H1 (cell line): ENCODE results near the gene FMO4. TPM values are rescaled to one million over a fixed set of nuclear protein-coding genes. Genes with fewer than 3 reads are reported as not detected.

Source experiments
- CTCF ChIA-PET: fragments of 300-600 bp; sonication (Branson Sonifier 250); formaldehyde crosslinking; loops from one replicate; lab custom pipeline; 2021; ENCODE audit not compliant: partially characterized antibody; lab: Charles Lee
- POLR2A ChIA-PET: fragments of 300-600 bp; sonication (Branson Sonifier 250); formaldehyde crosslinking; loops from one replicate; lab custom pipeline; 2021; ENCODE audit warnings: inconsistent platforms; ENCODE audit not compliant: partially characterized antibody; lab: Charles Lee
- DNase-seq, 2 experiments: peaks; one replicate each; pipeline versions ENCODE4 v3.0.0 to v3.0.0-alpha.2; 2010 to 2022; ENCODE audit warnings: low spot score in 2 of 2, low read depth in 1 of 2, mixed read lengths in 1 of 2
- FAIRE-seq: peaks from 2 replicates; lab custom pipeline; 2011; peaks lifted over from hg19 to GRCh38; lab: Jason Lieb, UNC
- H2AFZ ChIP-seq: 2 replicates; pipeline ENCODE4 v1.8.1; 2012; ENCODE audit warnings: low read length, inconsistent platforms
- H2AK5ac ChIP-seq: 2 replicates; pipeline ENCODE4 v1.6.1; 2013; ENCODE audit warnings: low read depth, low read length
- H2BK120ac ChIP-seq: replicated peaks from 2 replicates; pipeline ENCODE3; 2013; ENCODE audit warnings: low read depth, low read length, inconsistent platforms
- H2BK12ac ChIP-seq: 2 replicates; pipeline ENCODE4 v1.6.1; 2013; ENCODE audit warnings: low read depth, low read length
- H2BK15ac ChIP-seq: 2 replicates; pipeline ENCODE4 v1.6.1; 2013; ENCODE audit warnings: low read length
- H2BK20ac ChIP-seq: 2 replicates; pipeline ENCODE4 v1.6.1; 2013; ENCODE audit warnings: low read length
- H2BK5ac ChIP-seq: 2 replicates; pipeline ENCODE4 v1.6.1; 2013; ENCODE audit warnings: low read depth, low read length
- H3K14ac ChIP-seq: 2 replicates; pipeline ENCODE4 v1.6.1; 2013; ENCODE audit warnings: inconsistent platforms; ENCODE audit not compliant: insufficient read length
- H3K18ac ChIP-seq: 2 replicates; pipeline ENCODE4 v1.6.1; 2013; ENCODE audit warnings: low read length; ENCODE audit errors: extremely low read depth
- H3K23ac ChIP-seq: 2 replicates; pipeline ENCODE4 v1.6.1; 2013; ENCODE audit warnings: inconsistent platforms; ENCODE audit not compliant: insufficient read length
- H3K23me2 ChIP-seq: 2 replicates; pipeline ENCODE4 v1.6.1; 2013; ENCODE audit warnings: low read depth, low read length
- H3K27ac ChIP-seq: 2 replicates; pipeline ENCODE4 v1.6.1; 2011; ENCODE audit warnings: low read depth, low read length, inconsistent platforms
- H3K27me3 ChIP-seq, 4 experiments: replicated peaks in 1 of 4; 1 replicate in 1 of 4; 2 replicates in 3 of 4; pipeline versions ENCODE4 v1.6.1 to v1.8.1; 2011 to 2013; ENCODE audit warnings: low read length in 3 of 4, mild to moderate bottlenecking in 3 of 4, inconsistent platforms in 2 of 4, mixed read lengths in 2 of 4, moderate library complexity in 1 of 4; ENCODE audit not compliant: control insufficient read depth in 3 of 4, insufficient read depth in 3 of 4; ENCODE audit errors: extremely low read depth in 1 of 4
- H3K36me3 ChIP-seq, 4 experiments: 2 replicates each; pipeline versions ENCODE4 v1.6.1 to v1.8.1; 2011 to 2013; ENCODE audit warnings: mild to moderate bottlenecking in 4 of 4, low read length in 3 of 4, moderate library complexity in 2 of 4, control low read depth in 1 of 4, inconsistent platforms in 1 of 4; ENCODE audit not compliant: insufficient read depth in 4 of 4, control insufficient read depth in 2 of 4
- H3K4ac ChIP-seq: replicated peaks from 2 replicates; pipeline ENCODE3; 2013; ENCODE audit warnings: low read length, low read depth, mixed read lengths, inconsistent platforms; ENCODE audit not compliant: insufficient read length
- H3K4me1 ChIP-seq, 4 experiments: replicated peaks in 1 of 4; 1 replicate in 1 of 4; 2 replicates in 3 of 4; pipeline versions ENCODE4 v1.6.1 to v1.8.1; 2011 to 2013; ENCODE audit warnings: low read length in 3 of 4, inconsistent platforms in 2 of 4, mixed read lengths in 1 of 4; ENCODE audit not compliant: insufficient read depth in 4 of 4, control insufficient read depth in 3 of 4
- H3K4me2 ChIP-seq, 2 experiments: 2 replicates each; pipeline versions ENCODE4 v1.6.1 to v1.8.1; 2011 to 2013; ENCODE audit warnings: low read depth in 2 of 2, low read length in 2 of 2, control low read depth in 1 of 2, inconsistent platforms in 1 of 2, mild to moderate bottlenecking in 1 of 2; ENCODE audit not compliant: insufficient read depth in 1 of 2
- H3K4me3 ChIP-seq, 4 experiments: fragments of 200-600, 300-600 bp in 1 of 4; sonication (generic), shearing (Covaris generic), sonication (Bioruptor Twin) in 1 of 4; 2 replicates each; pipeline versions ENCODE4 v1.5.1 to v1.8.1; 2011 to 2016; ENCODE audit warnings: low read length in 4 of 4, low read depth in 3 of 4, control low read depth in 2 of 4, inconsistent platforms in 2 of 4, mild to moderate bottlenecking in 2 of 4, mixed read lengths in 1 of 4, moderate library complexity in 1 of 4; ENCODE audit not compliant: insufficient read depth in 2 of 4; ENCODE audit errors: extremely low read depth in 1 of 4
- H3K56ac ChIP-seq: replicated peaks from 2 replicates; pipeline ENCODE3; 2013; ENCODE audit warnings: low read depth, mild to moderate bottlenecking, mixed read lengths, low read length, inconsistent platforms; ENCODE audit not compliant: insufficient read length
- H3K79me1 ChIP-seq: 2 replicates; pipeline ENCODE4 v1.6.1; 2013; ENCODE audit warnings: low read depth, low read length, control low read depth
- H3K79me2 ChIP-seq, 2 experiments: 2 replicates each; pipeline versions ENCODE4 v1.6.1 to v1.8.1; 2012 to 2013; ENCODE audit warnings: low read length in 2 of 2, mild to moderate bottlenecking in 2 of 2, inconsistent platforms in 1 of 2; ENCODE audit not compliant: insufficient read depth in 2 of 2, control insufficient read depth in 1 of 2
- H3K9ac ChIP-seq, 4 experiments: replicated peaks in 1 of 4; 1 replicate in 1 of 4; 2 replicates in 3 of 4; pipeline versions ENCODE4 v1.6.1 to v1.8.1; 2011 to 2013; ENCODE audit warnings: low read depth in 3 of 4, low read length in 3 of 4, control low read depth in 2 of 4, mild to moderate bottlenecking in 2 of 4, moderate library complexity in 2 of 4, inconsistent platforms in 1 of 4; ENCODE audit errors: extremely low read depth in 1 of 4
- H3K9me3 ChIP-seq, 2 experiments: 2 replicates each; pipeline versions ENCODE4 v1.6.1 to v1.8.1; 2012 to 2013; ENCODE audit warnings: mild to moderate bottlenecking in 2 of 2, moderate library complexity in 2 of 2, control low read depth in 1 of 2, inconsistent platforms in 1 of 2, low read depth in 1 of 2, low read length in 1 of 2, mixed read lengths in 1 of 2; ENCODE audit not compliant: insufficient read depth in 2 of 2
- H4K20me1 ChIP-seq, 2 experiments: replicated peaks in 1 of 2; 2 replicates each; pipeline versions ENCODE3 to v1.8.1; 2011 to 2013; ENCODE audit warnings: inconsistent platforms in 2 of 2, low read length in 2 of 2, mild to moderate bottlenecking in 1 of 2; ENCODE audit not compliant: insufficient read depth in 2 of 2, control insufficient read depth in 1 of 2
- H4K5ac ChIP-seq: 2 replicates; pipeline ENCODE4 v1.6.1; 2013; ENCODE audit warnings: low read length, low read depth, mixed read lengths, inconsistent platforms; ENCODE audit not compliant: insufficient read length
- H4K8ac ChIP-seq: 2 replicates; pipeline ENCODE4 v1.8.0; 2013; ENCODE audit warnings: mild to moderate bottlenecking, moderate library complexity, low read length, inconsistent platforms; ENCODE audit not compliant: insufficient read depth; ENCODE audit errors: extremely low read depth
- H4K91ac ChIP-seq: replicated peaks from 2 replicates; pipeline ENCODE3; 2013; ENCODE audit warnings: low read length, mixed read lengths, inconsistent platforms; ENCODE audit not compliant: insufficient read length
- ATF3 ChIP-seq: IDR thresholded peaks from 2 replicates; pipeline ENCODE4 v1.6.1; 2011; ENCODE audit warnings: low read depth, mild to moderate bottlenecking, low read length; ENCODE audit not compliant: insufficient read depth
- CEBPB ChIP-seq: IDR thresholded peaks from 2 replicates; pipeline ENCODE4 v1.6.1; 2012; ENCODE audit warnings: low read depth, low read length
- GABPA ChIP-seq: IDR thresholded peaks from 2 replicates; pipeline ENCODE4 v1.6.1; 2011; ENCODE audit warnings: mild to moderate bottlenecking, low read length, moderate library complexity, borderline replicate concordance; ENCODE audit not compliant: insufficient read depth
- KDM1A ChIP-seq: fragments of 200-600, 300-600 bp; sonication (generic); IDR thresholded peaks from 2 replicates; pipeline ENCODE4 v1.7.1; 2016; ENCODE audit warnings: mild to moderate bottlenecking, low read length, borderline replicate concordance
- KDM4A ChIP-seq: IDR thresholded peaks from one replicate; pipeline ENCODE4 v1.7.1; 2012; ENCODE audit warnings: low read depth, mild to moderate bottlenecking, moderate library complexity, low read length, inconsistent platforms; ENCODE audit not compliant: severe bottlenecking
- NRF1 ChIP-seq: IDR thresholded peaks from 2 replicates; pipeline ENCODE4 v1.6.1; 2011; ENCODE audit warnings: mild to moderate bottlenecking, low read depth, low read length, improper control_type of control experiment
- POU5F1 ChIP-seq: IDR thresholded peaks from 2 replicates; pipeline ENCODE4 v1.6.1; 2011; ENCODE audit warnings: low read depth, mild to moderate bottlenecking, low read length, moderate library complexity
- RAD21 ChIP-seq, 2 experiments: IDR thresholded peaks in 1 of 2; conservative IDR thresholded peaks in 1 of 2; 2 replicates each; pipeline ENCODE4 v1.6.1; 2011; ENCODE audit warnings: low read depth in 2 of 2, low read length in 2 of 2, improper control_type of control experiment in 1 of 2, inconsistent platforms in 1 of 2, mild to moderate bottlenecking in 1 of 2, moderate library complexity in 1 of 2
- SP4 ChIP-seq: IDR thresholded peaks from 2 replicates; pipeline ENCODE4 v1.6.1; 2012; ENCODE audit warnings: low read length, inconsistent platforms
- SUZ12 ChIP-seq: fragments of 200-600 bp; sonication (generic); IDR thresholded peaks from 2 replicates; pipeline ENCODE4 v1.6.1; 2012; ENCODE audit warnings: mild to moderate bottlenecking, inconsistent platforms, low read length, moderate library complexity, mixed read lengths
- TBP ChIP-seq: IDR thresholded peaks from 2 replicates; pipeline ENCODE4 v1.6.1; 2011; ENCODE audit warnings: low read depth, low read length, improper control_type of control experiment
- WGBS, 2 experiments: shearing (Covaris generic) in 1 of 2; methylation state at CpG; one replicate each; pipeline versions ENCODE4 v1.1.6 to v1.1.7; 2013 to 2015; ENCODE audit warnings: low lambda C conversion rate in 2 of 2, mixed read lengths in 2 of 2, inconsistent platforms in 1 of 2, low coverage in 1 of 2, missing lambda C conversion rate in 1 of 2; ENCODE audit not compliant: insufficient replicate concordance in 2 of 2, insufficient coverage in 1 of 2, insufficient read length in 1 of 2; ENCODE audit errors: extremely low coverage in 1 of 2, missing lambda C conversion rate in 1 of 2; 5-methylcytosine and 5-hydroxymethylcytosine counted together
- polyA plus RNA-seq, 7 experiments: library from polyadenylated mRNA; depleted of rRNA in 3 of 7; stranded (reverse) in 5 of 7; unstranded in 2 of 7; fragments of >200 nt in 5 of 7; fragments of 200-250 nt in 2 of 7; gene quantifications; 1 replicate in 5 of 7; 2 replicates in 1 of 7; 4 replicates in 1 of 7; pipeline versions ENCODE4 v1.2.1 to v1.2.3, GENCODE V29; 2011 to 2013; ENCODE audit warnings: missing spikeins in 2 of 7, mixed read lengths in 2 of 7
- total RNA-seq: library from RNA; stranded (reverse); fragmentation: NEBNext Ultra II Directional; extraction: Animal tissue kit (Norgen Biotek cat#: 25700); gene quantifications from 2 replicates; pipeline ENCODE4 v1.2.1, GENCODE V29; 2021
- TF ChIP-seq, protein P1 (sequence below): IDR thresholded peaks from 2 replicates; pipeline ENCODE4 v1.6.1; 2012; ENCODE audit warnings: low read length, inconsistent platforms

FMO4 gene
- total and polyA plus RNA-seq, 2 of the 8 experiments (the other 6 are each of a cell fraction or from before 2014, with no cell fraction given), result 1.5 to 2.3 TPM

DNA sequence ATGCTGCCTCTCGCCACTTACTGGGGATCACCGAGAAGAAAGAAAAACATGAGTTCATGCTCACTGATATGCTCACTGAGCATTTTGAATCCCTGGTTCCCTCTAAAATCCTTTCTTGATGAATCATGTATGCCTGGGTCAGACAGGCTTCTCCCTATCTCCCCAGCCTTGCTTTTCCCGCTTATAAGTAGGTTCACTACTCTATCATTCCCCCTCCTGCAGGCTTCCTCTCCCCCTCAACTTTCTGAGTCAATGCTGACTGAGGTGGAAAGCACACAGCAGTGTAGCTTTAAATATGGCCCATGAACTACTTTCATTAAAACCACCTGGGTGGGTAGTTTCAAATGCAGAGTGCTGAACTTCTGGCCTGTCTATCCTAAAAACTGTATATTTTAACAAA is 41.7 kb downstream of the FMO4 start:
- DNase-seq (no peak), FAIRE-seq (no peak)
- Histone ChIP-seq H3K4me3 (no peak overlapping the region), H3K23me2 (peaks cover 1% of the 10 kb centered on the region; the same call in 1 of the 2 replicates), H4K8ac (no peak overlapping the region), H3K4me1 (peaks cover 0 to 5% (median under 1%) of the 10 kb centered on the region in 4 experiments; a peak in 2 of 7 replicates), H4K20me1 (no peaks in the 10 kb centered on the region), H3K14ac (no peak overlapping the region), H4K91ac (no peak overlapping the region), H4K5ac (no peak overlapping the region), H3K9ac (no peak overlapping the region), H2BK20ac (no peak overlapping the region), H3K4me2 (no peak overlapping the region), H3K36me3 (no peaks in the 10 kb centered on the region), H2AK5ac (no peak overlapping the region), H2BK12ac (no peak overlapping the region), H3K27me3 (no peaks in the 10 kb centered on the region), H3K79me1 (no peaks in the 10 kb centered on the region), H3K9me3 (no peaks in the 10 kb centered on the region), H3K27ac (no peak overlapping the region), H2BK5ac (no peak overlapping the region), H3K56ac (no peak overlapping the region), H3K79me2 (no peaks in the 10 kb centered on the region), H2BK15ac (no peak overlapping the region), H2AFZ (no peak overlapping the region), H3K18ac (no peak overlapping the region), H3K4ac (no peak overlapping the region), H2BK120ac (no peak overlapping the region), H3K23ac (no peak overlapping the region)
- ChIA-PET POLR2A (interaction anchor here (0.8 kb wide), 1 partner anchor 58 kb away, joined by 3 read pairs; no protein-coding TSS in a partner anchor), CTCF (interaction anchor here (0.6 kb wide), 1 partner anchor 19 kb away, joined by 3 read pairs; no protein-coding TSS in a partner anchor)
- 87% methylated on average over 3 of the region's 3 CpGs; no CpG with 5 or more reads in 1 of the 2 experiments for WGBS, 2 experiments
- TF ChIP-seq, protein P1, sequence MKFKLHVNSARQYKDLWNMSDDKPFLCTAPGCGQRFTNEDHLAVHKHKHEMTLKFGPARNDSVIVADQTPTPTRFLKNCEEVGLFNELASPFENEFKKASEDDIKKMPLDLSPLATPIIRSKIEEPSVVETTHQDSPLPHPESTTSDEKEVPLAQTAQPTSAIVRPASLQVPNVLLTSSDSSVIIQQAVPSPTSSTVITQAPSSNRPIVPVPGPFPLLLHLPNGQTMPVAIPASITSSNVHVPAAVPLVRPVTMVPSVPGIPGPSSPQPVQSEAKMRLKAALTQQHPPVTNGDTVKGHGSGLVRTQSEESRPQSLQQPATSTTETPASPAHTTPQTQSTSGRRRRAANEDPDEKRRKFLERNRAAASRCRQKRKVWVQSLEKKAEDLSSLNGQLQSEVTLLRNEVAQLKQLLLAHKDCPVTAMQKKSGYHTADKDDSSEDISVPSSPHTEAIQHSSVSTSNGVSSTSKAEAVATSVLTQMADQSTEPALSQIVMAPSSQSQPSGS, result no peak
- TF ChIP-seq CEBPB, result no peak
- TF ChIP-seq KDM1A, result no peak
- TF ChIP-seq POU5F1, result no peak
- TF ChIP-seq RAD21 (IDR thresholded peaks at IDR 0.05 in 1 of 2, conservative IDR thresholded peaks at IDR 0.05 in 1 of 2; ENCODE audit: low read depth in 2 of 2, low read length in 2 of 2), result no peak
- TF ChIP-seq GABPA, result no peak
- no peak for TF ChIP-seq TBP
- TF ChIP-seq KDM4A, result no peak
- no peak for TF ChIP-seq SUZ12
- no peak for TF ChIP-seq ATF3
- TF ChIP-seq NRF1, result no peak
- TF ChIP-seq SP4, result no peak
